AG04450 (cell line): ENCODE results near the gene ADPRHL1. TPM values are rescaled to one million over a fixed set of nuclear protein-coding genes. Genes with fewer than 3 reads are reported as not detected.

Experiments
- CTCF ChIA-PET: fragments of 300-600, 350-600 bp; formaldehyde crosslinking; extraction: SDS; loops from one replicate; lab custom pipeline; 2022; ENCODE audit warnings: antibody characterized with exemption, inconsistent platforms; lab: Charles Lee
- POLR2A ChIA-PET: fragments of 350-600 bp; formaldehyde crosslinking; extraction: SDS; loops from one replicate; lab custom pipeline; 2021; ENCODE audit warnings: antibody characterized with exemption, inconsistent platforms; lab: Yijun Ruan, JAX
- DNase-seq: peaks from one replicate; pipeline ENCODE4 v3.0.0-alpha.2; 2011; ENCODE audit warnings: low read depth, low spot score
- H3K27ac ChIP-seq: one replicate; pipeline ENCODE4 v1.5.1; 2012; ENCODE audit warnings: low read depth, low read length, control low read depth
- H3K27me3 ChIP-seq: one replicate; pipeline ENCODE4 v1.6.0; 2012; ENCODE audit warnings: low read length; ENCODE audit not compliant: control insufficient read depth, insufficient read depth
- H3K4me3 ChIP-seq: 2 replicates; pipeline ENCODE4 v1.5.1; 2011; ENCODE audit warnings: mild to moderate bottlenecking, low read depth, low read length, control low read depth
- H3K9me3 ChIP-seq: 2 replicates; pipeline ENCODE4 v1.5.1; 2012; ENCODE audit warnings: low read length; ENCODE audit not compliant: control insufficient read depth, insufficient read depth
- polyA plus RNA-seq: library from polyadenylated mRNA; depleted of rRNA; stranded (reverse); fragments of >200 nt; gene quantifications from 2 replicates; pipeline ENCODE4 v1.2.3, GENCODE V29; 2011
- TF ChIP-seq, protein P1 (sequence below): IDR thresholded peaks from 2 replicates; pipeline ENCODE4 v1.5.1; 2011; ENCODE audit warnings: low read depth, low read length, control low read depth, inconsistent platforms

The ADPRHL1 gene
- polyA plus RNA-seq, 1 experiment: 0.35 TPM

DNA sequence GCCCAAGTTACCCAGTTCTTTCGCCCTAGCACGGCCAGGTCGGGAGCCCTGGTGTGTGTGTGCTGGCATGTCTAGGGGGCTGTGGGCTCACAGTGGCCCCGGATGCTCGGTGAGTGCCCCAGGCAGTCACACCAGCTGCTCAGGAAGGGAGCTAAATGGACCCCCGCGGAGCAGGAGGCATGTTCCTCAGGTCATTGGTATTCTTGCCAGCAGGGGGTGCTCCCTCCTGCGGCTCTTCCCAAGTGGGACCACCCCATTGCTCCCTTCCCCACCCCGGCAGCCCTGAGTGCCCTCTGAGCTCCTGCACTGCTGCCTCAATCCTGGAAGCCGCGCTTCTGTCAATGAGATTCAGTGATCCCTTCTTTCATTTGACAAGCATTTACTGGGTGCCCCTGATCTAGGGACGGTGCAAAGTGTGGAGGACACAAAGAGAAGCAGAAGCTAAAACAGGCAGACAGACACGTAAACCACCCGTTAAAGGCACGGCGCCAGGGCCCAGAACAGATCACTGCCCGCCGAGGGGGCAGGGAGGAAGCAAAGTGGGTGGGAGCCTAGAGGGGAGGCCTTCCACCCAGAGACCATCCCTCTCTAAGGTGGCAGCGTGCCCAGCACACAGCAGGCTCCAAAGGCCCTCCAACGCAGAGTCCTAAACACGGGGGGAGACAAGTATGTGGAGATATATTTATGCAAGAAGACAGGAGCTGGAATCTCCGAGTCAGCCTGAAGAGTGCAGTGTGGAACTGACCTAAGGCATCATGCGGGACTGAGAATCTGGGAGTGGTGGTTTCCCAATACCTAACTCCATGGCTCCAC lies 5.2 kb upstream of the ADPRHL1 start:
- TF ChIP-seq, protein P1, sequence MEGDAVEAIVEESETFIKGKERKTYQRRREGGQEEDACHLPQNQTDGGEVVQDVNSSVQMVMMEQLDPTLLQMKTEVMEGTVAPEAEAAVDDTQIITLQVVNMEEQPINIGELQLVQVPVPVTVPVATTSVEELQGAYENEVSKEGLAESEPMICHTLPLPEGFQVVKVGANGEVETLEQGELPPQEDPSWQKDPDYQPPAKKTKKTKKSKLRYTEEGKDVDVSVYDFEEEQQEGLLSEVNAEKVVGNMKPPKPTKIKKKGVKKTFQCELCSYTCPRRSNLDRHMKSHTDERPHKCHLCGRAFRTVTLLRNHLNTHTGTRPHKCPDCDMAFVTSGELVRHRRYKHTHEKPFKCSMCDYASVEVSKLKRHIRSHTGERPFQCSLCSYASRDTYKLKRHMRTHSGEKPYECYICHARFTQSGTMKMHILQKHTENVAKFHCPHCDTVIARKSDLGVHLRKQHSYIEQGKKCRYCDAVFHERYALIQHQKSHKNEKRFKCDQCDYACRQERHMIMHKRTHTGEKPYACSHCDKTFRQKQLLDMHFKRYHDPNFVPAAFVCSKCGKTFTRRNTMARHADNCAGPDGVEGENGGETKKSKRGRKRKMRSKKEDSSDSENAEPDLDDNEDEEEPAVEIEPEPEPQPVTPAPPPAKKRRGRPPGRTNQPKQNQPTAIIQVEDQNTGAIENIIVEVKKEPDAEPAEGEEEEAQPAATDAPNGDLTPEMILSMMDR: peak; percentile 64
- H3K27ac ChIP-seq: peak overlapping the region; percentile 47
- DNase-seq: peak; percentile 13

GRCh38 chr13:113457510-113457909 lies 4.2 kb upstream of the ADPRHL1 start:
- TF ChIP-seq, protein P1: peak; percentile 16; the same call in 1 of the 2 replicates
- POLR2A ChIA-PET: no interaction called here
- CTCF ChIA-PET: interaction anchor here (0.7 to 4.6 kb wide), 8 partner anchors 9 to 105 kb away, joined by 3 to 54 read pairs (median 4); no protein-coding TSS in a partner anchor
- Histone ChIP-seq H3K27me3 (no peaks in the 10 kb centered on the region), H3K27ac (no peak overlapping the region), H3K4me3 (no peak overlapping the region), H3K9me3 (no peaks in the 10 kb centered on the region)
- DNase-seq: no peak

More for the DNA sequence above, 5.2 kb upstream of the ADPRHL1 start:
- Histone ChIP-seq H3K27me3 (no peaks in the 10 kb centered on the region), H3K9me3 (no peaks in the 10 kb centered on the region), H3K4me3 (no peak overlapping the region)
- ChIA-PET POLR2A (interaction anchor here (1.1 kb wide), 1 partner anchor 74 kb away, joined by 3 read pairs; no protein-coding TSS in a partner anchor), CTCF (interaction anchor here (0.7 to 4.6 kb wide), 13 partner anchors 8 to 104 kb away, joined by 3 to 54 read pairs (median 4); no protein-coding TSS in a partner anchor)

DNA sequence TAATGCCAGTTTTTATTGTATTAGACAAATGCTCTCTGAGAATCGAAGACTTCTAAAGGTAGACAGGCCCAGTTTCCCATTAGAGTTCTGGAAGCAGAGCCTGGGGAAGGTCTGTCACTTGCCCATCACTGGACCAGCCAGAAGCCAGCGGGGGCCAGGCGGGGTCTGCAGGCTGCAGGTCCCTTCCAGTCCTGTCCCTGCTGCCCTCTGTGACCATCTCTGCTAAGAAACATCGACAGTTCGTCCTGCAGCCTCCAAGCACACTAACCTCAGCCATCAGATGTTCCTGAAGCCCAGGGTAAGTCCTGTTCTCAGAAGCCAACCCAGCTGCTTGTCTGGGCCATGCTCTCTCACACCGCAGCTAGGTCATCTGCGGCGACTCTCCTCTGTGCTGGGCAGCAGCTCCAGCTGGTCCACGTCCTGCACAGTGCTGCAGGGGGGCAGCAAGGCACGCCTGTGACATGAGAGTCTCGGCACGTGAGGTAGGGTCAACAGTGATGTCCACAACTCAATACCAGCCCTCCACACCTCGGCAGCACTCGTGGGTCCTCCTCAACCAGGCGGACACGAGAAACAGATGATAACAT lies 2.9 kb upstream of the ADPRHL1 start:
- H3K27me3 ChIP-seq: no peaks in the 10 kb centered on the region
- H3K9me3 ChIP-seq: no peaks in the 10 kb centered on the region
- H3K4me3 ChIP-seq: no peak overlapping the region
- TF ChIP-seq, protein P1: no peak
- ChIA-PET POLR2A (no interaction called here), CTCF (interaction anchor here (4.6 kb wide), 1 partner anchor 106 kb away, joined by 54 read pairs; no protein-coding TSS in a partner anchor)
- DNase-seq: no peak
- no peak overlapping the region for H3K27ac ChIP-seq

GRCh38 chr13:113455384-113455783 lies 2.1 kb upstream of the ADPRHL1 start:
- TF ChIP-seq, protein P1: no peak
- no peak overlapping the region for H3K4me3 ChIP-seq
- no peaks in the 10 kb centered on the region for H3K9me3 ChIP-seq
- POLR2A ChIA-PET: no interaction called here
- H3K27me3 ChIP-seq: no peaks in the 10 kb centered on the region
- no peak overlapping the region for H3K27ac ChIP-seq
- DNase-seq: no peak
- CTCF ChIA-PET: interaction anchor here (4.6 kb wide), 1 partner anchor 107 kb away, joined by 54 read pairs; no protein-coding TSS in a partner anchor
